ENCODE measurements around the gene PHF20.
"Not testable (repeated sequence)": the region's sequence is repeated elsewhere in the genome, so short reads cannot be mapped to it uniquely, and the experiment has no call there.

Gene PHF20

DNA sequence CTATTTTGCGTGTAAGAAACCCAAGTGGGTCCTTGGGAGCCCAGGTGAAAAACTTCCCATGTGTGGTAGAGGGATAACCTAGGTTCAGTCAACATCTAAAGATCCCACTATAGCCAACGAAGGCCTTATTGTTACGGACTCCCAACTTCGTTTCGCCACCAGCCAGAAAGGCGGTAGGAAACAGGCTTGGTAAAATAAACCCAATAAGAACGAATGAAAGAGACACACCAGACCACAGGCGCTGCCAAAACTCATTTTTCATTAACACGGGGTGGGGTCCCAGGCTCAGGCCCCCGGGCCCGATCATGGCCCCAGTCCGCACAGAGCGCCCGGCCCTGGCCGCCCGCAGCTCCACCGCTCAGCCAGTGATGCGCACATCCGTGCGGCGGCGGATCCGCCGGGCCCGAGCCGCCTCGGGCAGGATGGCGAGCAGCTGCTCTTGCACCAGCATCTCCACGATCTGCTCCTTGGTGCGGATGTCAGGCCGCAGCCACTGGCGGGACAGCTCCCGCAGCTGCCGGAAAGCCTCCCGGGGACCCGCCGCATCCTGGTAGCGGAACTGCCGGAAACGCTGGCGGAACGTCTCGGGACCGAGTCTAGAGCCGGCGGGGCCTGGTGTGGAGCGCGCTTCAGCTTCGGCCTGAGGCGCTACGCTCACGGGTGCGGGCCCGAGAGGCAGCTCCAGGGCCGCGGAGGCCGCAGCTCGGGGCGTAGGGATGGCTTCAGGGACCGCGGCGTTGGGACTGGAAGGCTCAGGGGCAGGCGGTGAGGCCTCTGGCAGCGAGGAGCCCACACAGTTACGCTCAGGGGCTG, 181.8 kb downstream of the PHF20 start:
- peak in 1 of 2 donors; percentile 28 for DNase-seq
- H3K36me3 ChIP-seq, result peaks cover 0 to 5% (median 5%) of the 10 kb centered on the region in 3 donors
- H3K4me1 ChIP-seq, result peaks cover 0 to 27% (median 18%) of the 10 kb centered on the region in 4 donors
- H3K27ac ChIP-seq, result peak overlapping the region; percentile 98 to 99
- TF ChIP-seq, protein P1, sequence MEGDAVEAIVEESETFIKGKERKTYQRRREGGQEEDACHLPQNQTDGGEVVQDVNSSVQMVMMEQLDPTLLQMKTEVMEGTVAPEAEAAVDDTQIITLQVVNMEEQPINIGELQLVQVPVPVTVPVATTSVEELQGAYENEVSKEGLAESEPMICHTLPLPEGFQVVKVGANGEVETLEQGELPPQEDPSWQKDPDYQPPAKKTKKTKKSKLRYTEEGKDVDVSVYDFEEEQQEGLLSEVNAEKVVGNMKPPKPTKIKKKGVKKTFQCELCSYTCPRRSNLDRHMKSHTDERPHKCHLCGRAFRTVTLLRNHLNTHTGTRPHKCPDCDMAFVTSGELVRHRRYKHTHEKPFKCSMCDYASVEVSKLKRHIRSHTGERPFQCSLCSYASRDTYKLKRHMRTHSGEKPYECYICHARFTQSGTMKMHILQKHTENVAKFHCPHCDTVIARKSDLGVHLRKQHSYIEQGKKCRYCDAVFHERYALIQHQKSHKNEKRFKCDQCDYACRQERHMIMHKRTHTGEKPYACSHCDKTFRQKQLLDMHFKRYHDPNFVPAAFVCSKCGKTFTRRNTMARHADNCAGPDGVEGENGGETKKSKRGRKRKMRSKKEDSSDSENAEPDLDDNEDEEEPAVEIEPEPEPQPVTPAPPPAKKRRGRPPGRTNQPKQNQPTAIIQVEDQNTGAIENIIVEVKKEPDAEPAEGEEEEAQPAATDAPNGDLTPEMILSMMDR (IDR thresholded peaks at IDR 0.05), result no peak
- intact Hi-C loops (cut with DNase I; ENCODE audit: low total_unique reads), result no loop called here
- no peaks in the 10 kb centered on the region for H3K27me3 ChIP-seq
- no peaks in the 10 kb centered on the region for H3K9me3 ChIP-seq
- peak overlapping the region; percentile 86 to 91 for H3K4me3 ChIP-seq

DNA sequence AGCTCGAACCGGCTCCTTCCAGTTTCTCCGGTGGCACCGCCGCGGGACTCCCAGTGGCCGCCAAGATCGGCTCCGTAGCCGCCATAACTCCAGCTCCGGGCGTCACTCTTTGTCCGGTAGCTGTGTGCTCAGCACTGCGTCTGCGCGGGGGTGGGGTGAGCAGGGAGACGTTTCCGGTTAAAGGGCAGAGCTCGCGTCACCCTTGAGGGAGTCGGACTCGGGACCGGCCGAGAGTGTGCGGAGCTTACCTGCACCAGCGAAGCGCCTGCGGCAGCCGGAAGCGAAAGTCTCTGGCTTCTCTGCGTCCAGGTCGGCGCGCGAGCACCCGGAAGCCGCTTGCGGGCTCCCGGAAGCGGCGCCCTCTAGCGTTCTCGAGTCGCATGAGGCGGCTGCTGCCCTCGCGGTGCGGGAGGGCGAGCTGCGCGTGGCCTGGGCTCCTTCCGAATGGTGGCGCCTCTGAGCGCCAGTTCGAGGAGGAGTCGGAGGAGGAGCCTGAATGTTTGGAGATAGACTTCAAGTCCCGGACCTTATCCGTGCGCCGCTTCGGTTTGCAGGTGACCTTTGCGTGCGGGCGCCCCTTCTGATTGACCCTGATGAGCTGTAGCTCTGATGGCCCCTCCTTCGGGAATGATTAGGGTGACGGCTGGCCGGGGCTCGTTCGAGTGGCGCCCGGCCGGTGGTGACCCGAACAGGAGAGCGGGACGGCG, 182.5 kb downstream of the PHF20 start, which contains the start of gene SCAND1:
SCAND1 (minus strand) TSS at position 303 of the 707 bp plus-strand sequence; CDS start at position 85, 218 bp downstream.
- DNase-seq, result peak; percentile 95 to 97
- intact Hi-C loops (cut with DNase I; ENCODE audit: low total_unique reads), result no loop called here
- Histone ChIP-seq H3K36me3 (peaks cover 0 to 5% (median 0%) of the 10 kb centered on the region in 3 donors), H3K27me3 (no peaks in the 10 kb centered on the region), H3K4me3 (peak within 1 kb of the TSS; percentile 86 to 91), H3K4me1 (peaks cover 0 to 27% (median 17%) of the 10 kb centered on the region in 4 donors), H3K9me3 (no peaks in the 10 kb centered on the region), H3K27ac (peak within 1 kb of the TSS; percentile 98 to 99)
- TF ChIP-seq, protein P1 (IDR thresholded peaks at IDR 0.05), result peak; percentile 91 to 97

DNA sequence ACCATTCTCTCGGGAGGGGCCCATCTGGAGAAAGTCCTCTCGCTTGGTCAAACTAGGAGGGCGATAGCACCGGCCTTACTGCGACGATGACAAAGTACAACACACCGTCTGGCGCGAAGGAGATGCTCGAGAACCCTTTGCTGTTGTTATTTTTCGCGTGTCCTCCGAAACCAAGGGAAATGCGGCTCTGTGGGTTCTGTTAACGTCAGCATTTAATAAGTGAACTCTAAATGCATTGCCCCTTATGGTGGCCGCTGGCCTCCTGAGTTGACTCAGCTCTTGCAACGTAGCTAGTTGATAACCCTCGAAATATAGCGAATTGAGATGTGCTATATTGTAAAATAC, 183.1 kb downstream of the PHF20 start:
- no peak for DNase-seq
- Histone ChIP-seq H3K27ac (peak overlapping the region; percentile 98 to 99), H3K27me3 (no peaks in the 10 kb centered on the region), H3K9me3 (no peaks in the 10 kb centered on the region), H3K4me1 (peaks cover 0 to 27% (median 17%) of the 10 kb centered on the region in 4 donors), H3K4me3 (peak overlapping the region; percentile 86 to 91), H3K36me3 (peaks cover 0 to 5% (median 0%) of the 10 kb centered on the region in 3 donors)
- intact Hi-C loops (cut with DNase I; ENCODE audit: low total_unique reads), result no loop called here
- TF ChIP-seq, protein P1 (IDR thresholded peaks at IDR 0.05), result no peak

DNA sequence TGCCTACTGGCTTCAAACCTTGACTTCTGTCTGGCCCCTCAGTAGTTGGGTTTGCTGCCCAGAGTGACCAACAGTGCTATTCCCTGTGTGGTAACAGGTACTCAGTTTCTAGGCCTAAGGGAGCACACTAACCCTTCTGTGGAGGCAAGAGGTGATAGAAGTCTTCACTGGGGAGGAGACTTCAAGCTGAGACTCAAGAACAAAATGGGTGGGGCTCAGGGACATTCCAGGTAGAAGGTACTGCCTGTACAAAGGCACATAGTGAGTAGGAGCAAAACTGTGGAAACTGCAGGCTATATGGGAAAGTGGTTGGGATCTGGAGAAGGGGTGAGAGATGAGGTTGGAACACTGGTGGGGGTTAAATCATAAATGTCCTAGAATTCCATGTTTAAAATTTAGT, 184.8 kb downstream of the PHF20 start:
- no peaks in the 10 kb centered on the region for H3K9me3 ChIP-seq
- TF ChIP-seq, protein P1 (IDR thresholded peaks at IDR 0.05), result no peak
- intact Hi-C loops (cut with DNase I; ENCODE audit: low total_unique reads), result no loop called here
- no peak overlapping the region for H3K4me3 ChIP-seq
- peaks cover 0 to 4% (median 0%) of the 10 kb centered on the region in 3 donors for H3K36me3 ChIP-seq
- no peak overlapping the region for H3K27ac ChIP-seq
- no peaks in the 10 kb centered on the region for H3K27me3 ChIP-seq
- no peak for DNase-seq
- peaks cover 0 to 26% (median 17%) of the 10 kb centered on the region in 4 donors for H3K4me1 ChIP-seq

DNA sequence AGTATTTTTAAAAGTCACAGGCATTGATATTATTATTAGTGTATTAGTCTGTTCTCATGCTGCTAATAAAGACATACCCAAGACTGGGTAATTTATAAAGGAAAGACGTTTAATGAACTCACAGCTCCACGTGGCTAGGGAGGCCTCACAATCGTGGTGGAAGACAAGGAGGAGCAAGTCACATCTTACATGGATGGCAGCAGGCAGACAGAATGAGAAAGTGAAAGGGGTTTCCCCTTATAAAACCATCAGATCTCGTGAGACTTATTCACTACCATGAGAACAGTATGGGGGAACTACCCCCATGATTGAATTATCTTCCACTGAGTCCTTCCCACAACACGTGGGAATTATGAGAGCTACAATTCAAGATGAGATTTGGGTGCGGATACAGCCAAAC, 187.5 kb downstream of the PHF20 start:
- H3K4me3 ChIP-seq; DNase-seq; H3K36me3 ChIP-seq; H3K9me3 ChIP-seq; intact Hi-C loops (cut with DNase I; ENCODE audit: low total_unique reads); H3K27me3 ChIP-seq; H3K4me1 ChIP-seq; H3K27ac ChIP-seq: not testable (repeated sequence)

DNA sequence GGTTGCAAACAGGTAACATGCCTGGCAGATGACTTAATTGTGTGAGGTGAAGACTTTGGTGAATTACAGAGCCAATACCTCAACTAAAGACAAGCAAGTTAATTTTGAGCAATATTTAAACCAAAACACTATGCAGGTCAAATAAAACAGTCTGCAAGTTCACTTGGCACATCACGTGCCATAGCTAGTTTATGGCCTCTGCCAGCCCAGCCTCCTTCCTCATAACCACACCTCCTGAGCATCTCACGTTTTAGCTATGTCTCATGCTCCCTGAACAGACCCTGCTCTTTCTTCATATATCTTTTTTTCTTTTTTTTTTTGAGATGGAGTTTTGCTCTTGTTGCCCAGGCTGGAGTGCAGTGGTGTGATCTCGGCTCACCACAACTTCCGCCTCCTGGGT, 192.1 kb downstream of the PHF20 start:
- no peak for DNase-seq

More for the DNA sequence above, 192.1 kb downstream of the PHF20 start:
- Histone ChIP-seq H3K9me3 (no peaks in the 10 kb centered on the region), H3K4me3 (no peak overlapping the region), H3K36me3 (no peaks in the 10 kb centered on the region), H3K4me1 (no peaks in the 10 kb centered on the region), H3K27me3 (no peaks in the 10 kb centered on the region), H3K27ac (no peak overlapping the region)
- intact Hi-C loops (cut with DNase I; ENCODE audit: low total_unique reads), result no loop called here
- TF ChIP-seq, protein P1 (IDR thresholded peaks at IDR 0.05), result no peak
